HG03175 (cell line): ENCODE measurements around the gene HERPUD2.
"Not testable (repeated sequence)": the region's sequence is repeated elsewhere in the genome, so short reads cannot be mapped to it uniquely, and the experiment has no call there.

Source experiments
- ATAC-seq: cut with Tn5 transposase; IDR thresholded peaks from one replicate; pipeline ENCODE4 v1.9.1; 2021; ENCODE audit warnings: mild to moderate bottlenecking, moderate library complexity; ENCODE audit not compliant: unreplicated experiment

The HERPUD2 gene

DNA sequence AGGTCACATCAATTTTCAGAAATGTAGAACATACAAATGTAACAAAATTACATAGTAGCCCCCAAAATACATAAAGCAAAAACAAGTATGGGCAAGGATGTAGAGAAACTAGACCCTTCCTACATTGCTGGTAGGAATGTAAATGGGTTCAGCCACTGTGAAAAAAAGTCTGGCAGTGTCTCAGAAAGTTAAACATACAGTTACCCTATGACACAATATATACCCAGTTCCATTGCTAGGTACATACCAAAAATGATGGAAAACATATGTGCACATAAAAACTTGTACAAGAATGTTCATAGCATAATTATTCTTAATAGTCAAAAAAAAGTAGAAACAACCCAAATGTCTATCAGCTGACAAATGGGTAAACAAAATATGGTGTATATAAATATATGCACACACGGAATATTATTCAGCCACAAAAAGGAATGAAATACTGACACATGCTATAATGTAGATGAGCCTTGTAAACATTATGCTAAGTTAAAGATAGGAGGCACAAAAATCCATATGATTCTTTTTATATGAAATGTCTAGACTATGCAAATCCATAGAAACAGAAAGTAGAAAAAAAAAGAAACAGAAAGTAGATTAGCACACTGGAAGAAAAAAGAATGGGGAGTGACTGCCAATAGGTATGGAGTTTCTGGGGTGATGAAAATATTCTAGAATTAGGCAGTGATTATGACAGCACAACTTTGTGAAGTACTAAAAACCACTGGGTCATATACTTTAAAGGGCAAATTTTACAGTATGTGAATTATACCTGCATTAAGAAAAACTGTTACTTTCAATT is 13.5 kb downstream of the HERPUD2 start:
- ATAC-seq, result peak; percentile 80

DNA sequence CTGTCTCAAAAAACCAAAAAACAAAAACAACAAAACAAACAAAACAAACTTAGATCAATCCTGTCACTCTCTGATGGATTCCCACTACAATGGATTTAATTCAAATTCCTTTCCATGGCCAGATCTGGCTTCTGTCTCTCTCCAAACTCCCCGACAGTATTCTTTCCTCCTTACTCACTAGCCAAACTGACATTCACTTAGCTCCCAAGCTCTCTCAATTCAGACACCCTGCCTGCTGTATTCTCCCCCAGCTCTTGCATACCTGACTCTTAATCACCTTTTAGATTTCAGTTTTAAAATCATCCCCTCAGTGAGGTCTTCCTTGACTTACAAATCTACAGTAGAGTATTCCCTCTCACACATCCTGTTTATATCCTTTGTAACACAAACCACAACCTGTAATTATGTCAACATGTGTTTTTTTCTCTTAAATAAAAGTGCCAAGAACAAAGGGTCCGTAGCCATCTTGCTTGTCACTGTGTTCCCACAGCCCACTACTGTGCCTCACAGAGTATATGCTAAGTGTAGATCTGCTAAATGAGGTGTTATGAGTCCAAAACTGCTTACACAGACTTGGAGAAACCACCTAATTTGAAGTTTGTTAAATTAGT is 14.4 kb downstream of the HERPUD2 start:
- no peak for ATAC-seq

GRCh38 chr7:35677582-35678356 is 17.2 kb downstream of the HERPUD2 start:
- ATAC-seq, result no peak

GRCh38 chr7:35676211-35676610 is 18.7 kb downstream of the HERPUD2 start:
- ATAC-seq, result no peak

DNA sequence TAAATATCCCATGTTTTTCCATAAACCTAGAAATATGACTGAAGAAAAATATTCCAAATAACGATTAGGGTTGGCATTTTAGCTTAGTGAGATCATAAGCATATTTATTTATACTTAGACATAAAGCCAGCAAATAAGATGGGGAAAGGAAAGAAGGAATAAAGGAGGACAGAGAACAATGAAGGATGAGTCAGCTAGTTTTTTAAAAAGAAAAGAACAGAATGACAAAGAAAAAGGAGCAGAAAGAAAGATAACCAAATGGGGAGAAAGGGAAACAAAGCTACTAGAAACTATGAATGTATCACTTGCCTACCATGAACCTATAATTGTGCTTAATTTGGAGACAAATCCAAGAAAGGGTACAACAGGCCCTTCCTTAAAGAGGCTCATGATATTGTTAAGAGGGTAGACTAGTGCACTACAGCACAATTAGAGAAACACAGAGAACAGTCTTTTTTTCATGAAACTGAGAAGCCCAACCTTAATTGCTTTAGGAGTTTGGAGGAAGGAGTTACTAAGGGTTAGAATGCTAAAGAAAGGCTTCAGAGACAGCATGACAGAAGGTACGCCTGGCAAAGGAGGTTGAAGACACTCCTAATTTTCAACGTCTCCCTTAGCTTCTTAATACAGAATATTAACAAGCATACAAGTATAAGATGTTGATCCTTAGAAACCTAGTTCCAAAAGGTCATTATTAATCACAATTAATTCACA is 23.9 kb downstream of the HERPUD2 start:
- no peak for ATAC-seq

GRCh38 chr7:35660411-35660810 is 34.5 kb downstream of the HERPUD2 start:
- not testable (repeated sequence) for ATAC-seq

DNA sequence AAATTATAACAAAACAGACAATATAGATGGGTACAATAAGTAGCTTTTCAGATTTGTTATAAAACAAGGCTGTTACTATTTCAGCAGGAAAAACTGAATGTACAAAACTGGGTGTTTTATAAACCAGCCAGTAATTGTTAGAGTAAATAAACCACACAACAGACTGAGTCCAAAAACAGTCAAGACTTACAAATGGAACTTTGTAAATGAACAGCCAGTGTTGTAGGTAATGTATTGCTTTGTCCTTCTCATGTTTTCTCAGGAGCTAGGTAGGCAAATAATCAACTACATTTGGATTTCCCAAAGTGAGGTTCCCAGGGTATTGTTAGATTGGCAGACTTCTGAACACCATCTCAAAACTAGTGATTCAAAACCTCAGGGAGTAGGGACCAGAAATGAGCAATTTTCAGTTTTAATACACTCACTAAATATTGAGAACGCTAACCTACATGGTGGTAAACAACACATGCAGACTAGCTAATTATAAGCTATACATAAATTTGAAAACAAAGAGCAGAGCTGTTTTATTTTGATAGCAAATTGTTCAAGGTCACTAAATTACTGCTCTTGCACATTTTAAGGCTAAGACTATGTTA is 36.2 kb downstream of the HERPUD2 start:
- ATAC-seq, result peak; percentile 62

DNA sequence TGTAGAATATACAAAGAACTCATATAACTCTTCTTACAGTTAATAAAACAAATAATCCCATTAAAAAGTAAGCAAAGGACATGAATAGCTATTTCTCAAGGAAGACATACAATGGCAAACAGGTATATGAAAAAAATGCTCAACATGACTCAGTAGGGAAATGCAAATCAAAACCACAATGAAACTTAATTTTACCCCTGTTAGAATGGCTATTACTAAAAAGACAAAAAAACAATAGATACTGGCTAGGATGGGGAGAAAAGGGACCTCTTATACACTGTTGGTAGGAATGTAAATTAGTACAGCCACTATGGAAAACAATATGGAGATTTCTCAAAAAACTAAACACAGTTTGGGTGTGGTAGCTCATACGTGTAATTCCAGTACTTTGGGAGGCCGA is 37.8 kb downstream of the HERPUD2 start:
- no peak for ATAC-seq

DNA sequence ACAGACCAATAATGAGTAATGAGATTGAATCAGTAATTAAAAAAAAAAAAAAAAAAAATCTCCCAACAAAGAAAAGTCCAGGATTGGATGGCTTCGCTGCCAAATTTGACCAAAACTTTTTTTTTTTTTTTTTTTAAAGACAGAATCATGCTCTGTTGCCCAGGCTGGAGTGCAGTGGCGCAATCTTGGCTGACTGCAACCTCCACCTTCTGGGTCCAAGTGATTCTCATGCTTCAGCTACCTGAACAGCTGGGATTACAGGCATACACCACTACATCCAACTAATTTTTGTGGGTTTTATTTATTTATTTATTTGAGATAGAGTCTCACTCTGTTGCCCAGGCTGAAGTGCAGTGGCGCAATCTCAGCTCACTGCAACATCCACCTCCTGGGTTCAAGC is 40.4 kb downstream of the HERPUD2 start:
- not testable (repeated sequence) for ATAC-seq

DNA sequence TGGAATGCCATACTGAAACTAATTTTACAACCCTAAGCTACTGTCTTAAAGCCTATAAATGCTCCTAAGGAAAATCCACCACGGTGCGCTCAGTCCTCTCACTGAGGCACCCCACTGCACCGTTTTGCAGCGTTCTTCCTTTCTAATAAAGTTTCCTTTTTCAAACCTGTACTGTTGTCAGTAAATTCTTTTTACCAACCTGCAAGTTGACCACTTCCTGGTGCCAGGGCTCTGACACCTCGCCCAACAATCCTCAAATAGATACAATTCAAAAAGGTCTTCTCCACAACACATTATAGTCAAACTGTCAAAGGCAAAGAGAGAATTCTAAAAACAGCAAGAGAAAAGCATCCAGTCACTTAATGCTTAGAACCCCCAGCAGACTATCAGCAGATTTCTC is 42.8 kb downstream of the HERPUD2 start:
- ATAC-seq, result no peak

- no peak for ATAC-seq
Measured at GRCh38 chr7:35650751-35651150, 44.2 kb downstream of the HERPUD2 start.

DNA sequence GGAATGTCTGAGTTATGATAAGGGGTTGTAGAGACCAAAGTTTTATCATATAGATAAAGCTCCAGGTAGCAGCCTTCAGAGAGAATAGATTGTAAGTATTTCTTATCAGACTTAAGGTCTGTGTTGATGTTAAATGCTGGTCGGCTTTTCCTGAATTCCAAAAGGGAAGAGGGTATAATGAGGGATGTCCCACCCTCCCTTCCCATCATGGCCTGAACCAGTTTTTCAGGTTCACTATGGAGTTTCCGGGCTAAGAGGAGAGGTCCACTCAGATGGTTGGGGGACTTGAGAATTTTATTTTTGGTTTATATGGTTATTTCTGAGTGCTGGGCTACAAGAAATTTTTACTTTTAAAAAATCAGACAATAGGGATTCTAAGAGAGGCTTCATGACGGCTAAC is 45.2 kb downstream of the HERPUD2 start:
- ATAC-seq, result no peak

GRCh38 chr7:35648367-35648766 is 46.6 kb downstream of the HERPUD2 start:
- ATAC-seq, result no peak

- ATAC-seq, result no peak
Measured at GRCh38 chr7:35647171-35647574, 47.8 kb downstream of the HERPUD2 start.

DNA sequence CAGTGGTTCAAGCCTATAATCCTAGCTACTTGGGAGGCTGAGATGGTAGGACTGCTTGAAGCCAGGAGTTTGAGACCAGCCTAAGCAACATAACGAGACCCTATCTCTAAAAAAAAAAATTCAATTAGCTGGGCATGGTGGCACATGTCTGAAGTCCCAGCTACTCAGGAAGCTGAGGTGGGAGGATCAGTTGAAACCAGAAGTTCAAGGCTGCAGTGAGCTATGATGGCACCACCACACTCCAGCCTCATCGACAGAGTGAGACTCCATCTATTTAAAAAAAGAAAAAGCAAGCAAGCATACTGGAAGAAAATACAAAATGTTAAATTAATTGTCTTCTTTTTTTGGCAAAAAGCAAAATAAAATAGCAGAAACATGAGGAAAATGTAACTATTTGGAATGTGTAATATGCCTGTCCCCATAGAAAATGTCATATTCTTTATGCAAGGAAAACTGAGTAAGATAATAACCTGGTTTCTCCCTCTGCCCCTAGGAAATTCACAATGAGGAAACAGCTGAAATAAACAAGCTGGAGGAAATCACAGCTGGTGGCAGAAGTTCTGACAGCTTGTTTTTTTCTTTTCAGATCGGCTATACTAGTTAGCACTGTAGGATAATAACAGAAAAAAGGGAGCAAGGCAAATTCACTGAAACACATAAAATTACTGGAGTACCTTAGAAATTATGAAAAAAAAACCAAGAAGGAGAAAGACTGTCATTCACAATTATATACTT is 48.5 kb downstream of the HERPUD2 start:
- ATAC-seq, result no peak

GRCh38 chr7:35645691-35646090 is 49.2 kb downstream of the HERPUD2 start:
- no peak for ATAC-seq

DNA sequence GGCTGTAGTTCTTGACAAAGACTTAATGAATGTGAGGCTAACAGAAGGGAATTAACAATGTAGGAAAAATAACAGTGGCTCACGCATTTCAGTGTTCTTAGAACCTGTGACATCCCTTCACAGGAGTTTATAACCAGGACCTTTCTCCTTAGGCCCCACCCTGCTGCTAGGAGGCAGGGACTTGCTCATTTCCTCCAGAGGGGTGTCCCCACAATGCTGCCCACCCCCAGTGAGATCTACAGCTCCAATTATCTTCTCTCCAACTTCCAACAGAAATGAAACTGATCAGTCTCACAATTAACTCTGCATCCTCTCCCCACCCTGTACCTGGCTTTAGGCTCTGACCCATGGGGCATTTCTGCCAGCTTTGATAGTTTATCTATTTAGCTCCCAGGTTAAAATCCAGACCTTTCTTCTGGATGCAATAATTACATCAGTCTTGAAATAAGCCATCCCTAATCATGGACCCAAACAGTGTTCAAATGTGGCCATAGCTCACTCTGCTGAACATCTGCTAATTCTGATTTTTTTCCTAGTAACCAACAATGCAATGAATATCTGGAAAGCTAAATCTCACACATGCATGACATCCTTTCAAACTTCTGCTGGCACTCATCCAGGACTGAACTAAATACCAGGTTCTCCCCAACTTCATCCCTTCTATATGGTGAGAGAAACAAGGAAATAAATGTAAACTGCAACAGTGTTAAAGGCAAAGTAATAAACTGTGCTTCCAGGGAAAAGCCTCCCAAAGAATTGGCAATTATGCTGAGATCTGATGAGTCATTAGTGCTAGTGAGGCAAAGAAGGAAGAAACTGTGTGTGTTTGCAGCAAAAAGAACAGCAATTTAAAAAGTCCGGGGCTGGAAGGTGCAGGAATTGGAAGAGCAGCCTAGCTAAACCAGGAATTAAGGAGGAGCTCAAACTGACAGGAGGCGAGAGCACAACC is 64.6 kb downstream of the HERPUD2 start:
- no peak for ATAC-seq

DNA sequence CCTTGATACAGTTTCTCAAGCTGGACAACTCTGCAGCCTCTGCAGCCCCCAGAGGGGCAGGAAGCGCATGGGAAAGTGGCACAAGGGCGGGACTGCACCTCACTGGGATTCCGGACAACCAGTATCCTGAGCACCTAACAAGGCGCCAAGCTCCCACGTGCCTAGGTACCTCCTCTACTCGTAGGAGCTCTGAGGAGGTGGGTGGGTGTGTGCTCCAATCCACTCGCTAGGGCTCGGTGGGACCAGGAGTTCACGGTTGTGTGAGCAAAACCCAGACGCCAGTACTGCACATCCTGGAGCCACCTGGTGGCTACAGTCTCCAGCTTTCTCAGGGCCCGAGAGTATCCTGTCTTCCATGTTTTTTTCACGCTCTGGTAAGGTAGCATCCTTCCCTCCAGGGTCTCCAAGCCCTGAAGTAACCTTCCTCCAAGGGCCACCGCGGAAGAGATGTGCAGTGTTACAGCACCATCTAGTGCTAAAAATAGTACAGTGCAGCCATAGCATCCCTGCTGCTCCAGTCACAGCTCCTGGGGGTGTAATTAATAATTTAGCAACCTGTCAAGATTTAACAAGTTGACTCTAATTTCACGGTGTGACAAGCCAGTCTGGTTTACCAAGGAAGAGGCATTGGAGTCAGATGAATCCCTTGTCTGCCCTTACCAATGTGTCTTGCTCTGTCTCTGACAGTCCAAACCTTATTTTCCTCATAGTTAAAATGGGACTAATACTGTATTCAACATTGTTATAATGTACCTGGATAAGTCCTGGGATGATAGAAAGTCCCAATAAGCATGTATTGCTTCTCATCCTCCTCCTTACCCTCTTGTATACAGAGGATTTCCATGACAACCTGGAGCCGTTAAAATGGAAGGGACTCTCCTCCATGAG is 70.4 kb downstream of the HERPUD2 start:
- ATAC-seq, result peak; percentile 80
